GM12865 (cell line): ENCODE measurements around the gene MYD88.
"Not testable (repeated sequence)": the region's sequence is repeated elsewhere in the genome, so short reads cannot be mapped to it uniquely, and the experiment has no call there.

Experiments
- DNase-seq: peaks from one replicate; pipeline ENCODE4 v3.0.0; 2010; ENCODE audit warnings: low read depth
- H3K4me3 ChIP-seq: 2 replicates; pipeline ENCODE4 v1.5.1; 2011; ENCODE audit warnings: mild to moderate bottlenecking, low read depth, low read length, control low read depth
- TF ChIP-seq, protein P1 (sequence below): IDR thresholded peaks from 2 replicates; pipeline ENCODE4 v1.5.1; 2011; ENCODE audit warnings: low read length, control low read depth, low read depth, inconsistent platforms; ENCODE audit not compliant: insufficient read depth; ENCODE audit errors: missing control alignments

Gene MYD88

DNA sequence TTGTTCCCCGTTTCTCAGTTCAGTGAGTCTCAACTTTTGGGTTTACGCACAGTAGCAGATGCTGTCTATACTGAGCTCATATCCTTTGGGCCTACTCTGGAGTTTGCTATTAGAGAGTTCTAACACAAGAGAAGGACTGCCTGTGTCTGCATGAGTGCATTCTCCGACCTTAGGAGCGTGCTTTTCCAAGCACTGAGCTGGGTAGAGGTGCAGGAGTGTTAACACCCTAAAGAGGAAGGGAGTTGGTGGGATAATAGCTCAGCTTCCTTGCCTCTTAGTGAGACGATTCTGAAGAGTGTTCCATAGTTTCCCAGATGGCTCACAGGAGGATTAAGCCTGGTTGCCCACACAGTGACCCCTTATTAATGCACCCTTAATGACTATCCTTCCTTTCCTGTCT, 20.0 kb downstream of the MYD88 start:
- TF ChIP-seq, protein P1, sequence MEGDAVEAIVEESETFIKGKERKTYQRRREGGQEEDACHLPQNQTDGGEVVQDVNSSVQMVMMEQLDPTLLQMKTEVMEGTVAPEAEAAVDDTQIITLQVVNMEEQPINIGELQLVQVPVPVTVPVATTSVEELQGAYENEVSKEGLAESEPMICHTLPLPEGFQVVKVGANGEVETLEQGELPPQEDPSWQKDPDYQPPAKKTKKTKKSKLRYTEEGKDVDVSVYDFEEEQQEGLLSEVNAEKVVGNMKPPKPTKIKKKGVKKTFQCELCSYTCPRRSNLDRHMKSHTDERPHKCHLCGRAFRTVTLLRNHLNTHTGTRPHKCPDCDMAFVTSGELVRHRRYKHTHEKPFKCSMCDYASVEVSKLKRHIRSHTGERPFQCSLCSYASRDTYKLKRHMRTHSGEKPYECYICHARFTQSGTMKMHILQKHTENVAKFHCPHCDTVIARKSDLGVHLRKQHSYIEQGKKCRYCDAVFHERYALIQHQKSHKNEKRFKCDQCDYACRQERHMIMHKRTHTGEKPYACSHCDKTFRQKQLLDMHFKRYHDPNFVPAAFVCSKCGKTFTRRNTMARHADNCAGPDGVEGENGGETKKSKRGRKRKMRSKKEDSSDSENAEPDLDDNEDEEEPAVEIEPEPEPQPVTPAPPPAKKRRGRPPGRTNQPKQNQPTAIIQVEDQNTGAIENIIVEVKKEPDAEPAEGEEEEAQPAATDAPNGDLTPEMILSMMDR, result no peak

DNA sequence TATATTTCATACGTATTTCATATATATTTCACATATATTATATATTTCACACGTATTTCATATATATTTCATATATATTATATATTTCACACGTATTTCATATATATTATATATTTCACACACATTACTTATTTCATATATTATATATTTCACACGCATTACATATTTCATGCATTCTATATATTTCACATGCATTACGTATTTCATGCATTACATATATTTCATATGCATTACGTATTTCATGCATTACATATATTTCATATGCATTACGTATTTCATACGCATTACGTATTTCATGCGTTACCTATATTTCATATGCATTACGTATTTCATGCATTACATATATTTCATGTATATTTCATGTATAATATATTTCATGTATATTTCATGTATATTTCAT, 22.2 kb downstream of the MYD88 start:
- H3K4me3 ChIP-seq, DNase-seq: not testable (repeated sequence)

More for the DNA sequence above, 20.0 kb downstream of the MYD88 start:
- H3K4me3 ChIP-seq, result no peak overlapping the region
- no peak for DNase-seq

DNA sequence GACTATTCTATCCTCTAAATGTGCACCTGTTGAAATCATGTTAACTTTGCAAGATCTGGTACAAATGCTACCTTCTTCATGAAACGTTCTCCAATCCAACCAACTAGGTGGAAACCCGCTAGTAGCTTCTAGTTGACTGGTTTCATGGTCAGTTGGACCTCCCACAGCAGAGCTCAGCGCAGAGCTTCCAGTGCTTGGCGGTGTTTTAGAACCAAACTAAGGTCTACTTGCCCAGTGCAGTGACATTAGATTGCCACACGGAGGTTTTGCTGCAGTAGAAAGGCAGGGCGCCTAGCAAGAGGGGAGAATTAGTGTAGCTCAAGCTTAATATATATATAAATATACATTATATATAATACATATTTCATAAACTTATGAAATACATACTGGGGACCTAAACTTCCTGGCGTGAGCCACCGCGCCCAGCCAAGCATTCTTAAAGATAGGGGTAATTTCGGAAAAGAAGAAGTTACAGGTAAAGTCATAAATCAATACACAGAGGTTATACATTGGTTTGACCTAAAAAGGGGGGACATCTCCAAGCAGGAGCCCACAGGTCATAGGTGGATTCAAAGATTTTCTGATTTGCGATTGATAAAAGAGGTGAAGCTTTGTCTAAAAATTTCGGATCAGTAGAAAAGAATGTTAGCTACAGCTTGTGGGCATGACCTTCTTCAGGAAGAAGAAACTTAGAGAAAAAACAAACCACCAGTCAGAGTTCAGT, 24.8 kb downstream of the MYD88 start:
- no peak overlapping the region for H3K4me3 ChIP-seq
- TF ChIP-seq, protein P1, result peak; percentile 6
- DNase-seq, result peak; percentile 35

DNA sequence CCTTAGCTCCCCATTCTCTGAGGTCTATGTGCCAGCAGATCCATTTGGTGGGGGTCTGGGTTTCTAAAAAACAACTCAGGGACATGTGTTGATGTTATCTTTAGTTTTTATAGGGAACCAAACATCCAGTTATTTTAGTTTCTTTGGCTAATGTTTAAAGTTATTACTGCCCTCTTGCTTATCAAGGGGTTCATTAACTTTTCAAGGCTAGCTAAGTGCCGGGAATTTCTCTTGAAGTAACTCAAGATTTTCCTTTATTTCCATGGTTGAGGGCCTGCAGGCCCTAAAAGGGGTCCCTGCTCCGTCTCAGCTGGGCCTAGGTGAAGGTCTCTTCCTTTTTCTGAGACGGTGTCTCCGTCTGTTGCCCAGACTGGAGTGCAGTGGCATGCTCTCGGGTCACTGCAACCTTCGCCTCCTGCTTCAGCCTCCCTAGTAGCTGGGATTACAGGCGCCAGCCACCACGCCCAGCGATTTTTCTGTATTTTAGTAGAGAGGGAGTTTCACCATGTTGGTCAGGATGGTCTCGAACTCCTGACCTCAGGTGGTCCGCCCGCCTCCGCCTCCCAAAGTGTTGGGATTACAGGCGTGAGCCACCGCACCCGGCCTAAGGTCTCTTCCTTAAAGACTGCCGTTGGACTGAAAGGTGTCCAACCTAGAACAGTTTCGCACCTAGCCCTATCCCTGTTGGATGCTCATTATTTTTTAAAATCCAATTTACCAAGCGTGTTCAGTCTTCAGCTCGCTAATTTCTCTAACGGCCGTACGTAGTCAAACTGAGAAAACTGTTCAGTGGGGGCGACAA, 25.6 kb downstream of the MYD88 start:
- TF ChIP-seq, protein P1, result no peak
- H3K4me3 ChIP-seq, result peak overlapping the region; percentile 66
- no peak for DNase-seq

DNA sequence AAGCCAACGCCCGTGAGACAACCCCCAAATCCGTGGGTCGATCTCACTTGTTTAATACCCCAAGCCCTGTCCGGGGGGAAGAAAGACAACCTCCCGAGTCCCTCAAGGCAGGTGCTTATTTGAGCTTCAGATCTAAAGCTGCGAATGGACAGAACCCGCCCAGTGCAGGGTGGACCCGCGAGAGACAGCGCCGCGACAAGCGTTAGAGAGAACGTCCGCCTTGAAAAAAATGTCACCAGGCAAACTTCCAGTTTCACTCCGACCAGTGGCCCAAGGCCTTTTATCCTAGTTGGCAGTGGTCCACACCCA, 26.1 kb downstream of the MYD88 start:
- TF ChIP-seq, protein P1, result no peak
- no peak for DNase-seq
- H3K4me3 ChIP-seq, result peak overlapping the region; percentile 66

DNA sequence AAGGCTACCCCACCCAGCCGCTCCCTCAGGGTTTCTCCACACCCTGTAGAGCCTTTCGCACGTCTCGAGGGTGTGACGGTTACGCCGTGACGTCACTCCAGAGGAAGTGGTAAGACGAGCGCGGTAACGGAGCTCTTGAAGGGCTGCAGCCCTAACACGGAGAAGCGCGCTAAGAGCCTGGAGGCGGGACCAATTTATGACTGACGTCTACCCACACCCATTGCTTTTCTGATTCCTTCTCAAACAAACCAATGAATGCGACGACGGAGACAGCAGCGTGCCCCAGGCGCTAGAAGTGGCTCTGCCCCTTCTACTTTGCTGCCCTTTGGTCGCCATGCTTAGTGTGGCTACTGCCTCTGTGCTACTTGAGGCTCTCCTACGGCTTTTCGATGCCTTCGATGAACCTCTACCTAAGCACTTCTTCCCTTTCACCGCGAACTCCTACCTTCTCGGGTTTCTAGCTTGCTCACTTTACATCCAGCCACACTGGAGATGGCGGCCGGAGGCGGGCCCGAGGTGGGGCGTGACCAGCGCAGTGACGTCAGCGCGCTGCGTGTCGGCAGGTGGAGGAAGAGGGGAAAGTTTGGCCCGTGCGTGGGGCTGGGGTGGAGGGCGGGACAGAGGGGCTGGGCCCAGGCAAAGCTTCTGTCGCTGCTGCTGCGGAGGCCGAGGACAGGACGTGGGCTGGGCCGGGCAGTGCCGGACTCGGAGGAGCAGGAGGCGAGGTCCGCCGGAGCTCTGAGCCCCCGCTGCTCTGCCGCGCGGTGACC, 26.7 kb downstream of the MYD88 start, which contains the start of gene OXSR1:
Gene OXSR1 (plus strand): TSS at position 586 of the 770 bp plus-strand sequence. CDS start 340 bp downstream, outside the sequence.
- H3K4me3 ChIP-seq, result peak within 1 kb of the TSS; percentile 66
- TF ChIP-seq, protein P1, result no peak
- DNase-seq, result peak; percentile 100
